WI38 (cell line): ENCODE measurements around the gene RUNX1.

Experiments used
- H3K4me3 ChIP-seq: 2 replicates; pipeline ENCODE4 v1.5.1; 2011; ENCODE audit warnings: low read depth, mild to moderate bottlenecking, control low read depth, low read length
- CTCF ChIP-seq: IDR thresholded peaks from 2 replicates; pipeline ENCODE4 v1.5.1; 2012; ENCODE audit warnings: low read depth, mild to moderate bottlenecking, control low read depth, low read length

RUNX1 gene

GRCh38 chr21:34913811-34914210 lies 135.3 kb downstream of the RUNX1 start:
- H3K4me3 ChIP-seq: no peak overlapping the region
- TF ChIP-seq CTCF: no peak

DNA sequence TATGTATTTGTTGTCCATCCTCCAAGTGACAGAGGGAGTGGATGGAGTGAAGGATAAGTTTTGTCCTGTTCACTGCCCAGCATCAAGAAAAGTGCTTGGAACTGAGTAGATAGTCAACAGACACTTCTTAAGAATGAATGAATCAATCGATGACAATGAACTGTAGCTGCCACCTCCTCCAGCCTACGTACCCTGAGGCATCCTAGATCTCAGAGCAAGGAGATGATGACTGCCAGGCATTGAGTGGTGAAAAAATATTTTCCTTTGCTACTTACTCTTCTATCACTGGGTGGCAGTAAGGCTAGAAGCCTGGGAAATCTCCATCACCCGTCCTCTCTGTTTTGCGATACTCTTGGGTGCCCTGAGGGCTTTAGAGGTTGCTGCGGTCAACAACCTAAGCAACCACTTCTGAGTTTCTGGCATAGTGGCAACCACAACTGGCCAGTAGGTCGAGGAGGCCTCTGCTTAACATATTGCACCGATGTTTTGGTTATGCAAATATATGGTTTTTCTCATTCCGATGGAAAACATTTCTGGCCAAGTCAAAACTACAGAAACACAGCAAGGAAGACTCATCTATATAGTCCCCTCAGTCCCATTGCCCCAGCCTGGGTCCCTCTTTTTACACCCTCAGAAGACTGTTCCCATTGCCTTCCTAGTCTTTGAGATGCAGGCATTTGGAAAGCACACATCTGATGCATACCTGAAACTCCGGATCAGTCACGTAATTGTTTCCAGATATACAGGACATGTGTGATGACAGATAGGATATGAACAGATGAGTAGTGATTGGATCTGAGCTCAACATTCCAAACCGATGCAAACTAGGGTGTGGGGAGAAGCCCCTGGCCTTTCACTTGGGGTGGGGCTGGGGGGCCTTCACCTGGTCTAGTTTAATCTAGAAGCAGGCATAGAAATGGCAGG lies 136.8 kb downstream of the RUNX1 start:
- TF ChIP-seq CTCF: no peak
- H3K4me3 ChIP-seq: no peak overlapping the region

GRCh38 chr21:34911360-34911759 lies 137.7 kb downstream of the RUNX1 start:
- no peak for TF ChIP-seq CTCF
- H3K4me3 ChIP-seq: no peak overlapping the region

DNA sequence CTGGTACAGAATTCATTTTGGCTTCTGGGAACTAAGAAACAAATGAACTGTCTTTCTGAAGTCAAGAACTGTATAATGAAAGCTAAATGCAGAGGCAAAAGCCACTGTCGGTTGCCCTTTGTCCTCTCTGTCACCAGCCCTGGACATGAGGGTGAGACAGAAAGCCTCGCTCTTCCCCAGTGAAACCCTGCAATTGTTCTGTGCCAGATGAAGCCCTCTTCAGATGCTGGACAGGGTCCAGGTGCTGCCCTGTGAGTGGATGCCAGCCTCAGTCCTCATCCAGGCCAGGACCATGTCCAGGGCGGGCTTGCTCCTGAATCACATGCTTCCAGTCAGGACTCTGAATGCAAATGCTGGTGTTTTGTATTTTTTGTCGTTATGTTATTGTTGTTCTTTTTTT lies 138.7 kb downstream of the RUNX1 start:
- no peak for TF ChIP-seq CTCF

DNA sequence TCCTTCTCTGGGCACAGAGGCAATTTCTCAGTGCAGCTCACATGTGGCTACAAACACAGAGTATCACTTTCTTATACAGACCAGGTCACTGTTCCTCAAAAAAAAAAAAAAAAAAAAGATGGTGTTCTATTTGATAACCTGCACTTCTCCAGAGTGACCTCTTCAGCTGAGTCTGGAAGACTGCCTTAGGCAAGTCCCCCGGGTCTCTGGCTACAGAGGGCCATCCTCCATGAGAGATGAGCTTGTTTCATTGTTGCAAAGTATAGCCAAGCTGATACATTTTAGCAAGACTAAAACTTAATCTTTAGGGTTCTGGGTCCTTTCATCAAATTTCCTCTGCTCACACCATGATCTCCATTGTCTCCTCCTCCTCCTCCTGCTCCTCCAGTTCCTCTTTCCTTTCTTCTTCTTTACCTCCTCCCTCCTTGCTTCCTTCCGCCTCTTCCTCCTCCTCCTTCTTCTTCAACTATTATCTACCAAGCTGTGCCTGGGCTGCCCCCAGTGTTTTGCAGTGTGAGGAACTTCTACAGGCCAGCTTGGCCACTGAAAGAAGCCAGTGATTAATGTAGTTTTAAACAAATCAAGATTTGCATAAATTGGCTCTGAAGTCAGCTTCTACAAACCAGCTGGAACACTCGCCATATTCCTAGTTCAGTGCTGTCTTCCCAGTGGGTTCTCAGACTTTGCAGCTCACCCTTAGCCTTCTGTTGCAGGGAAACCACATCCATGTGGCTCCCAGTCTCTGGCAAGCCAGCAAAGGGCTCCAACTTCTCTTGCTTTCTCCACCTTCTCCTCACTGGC lies 139.4 kb downstream of the RUNX1 start:
- no peak for TF ChIP-seq CTCF
- H3K4me3 ChIP-seq: no peak overlapping the region

More for the DNA sequence above, 138.7 kb downstream of the RUNX1 start:
- no peak overlapping the region for H3K4me3 ChIP-seq

DNA sequence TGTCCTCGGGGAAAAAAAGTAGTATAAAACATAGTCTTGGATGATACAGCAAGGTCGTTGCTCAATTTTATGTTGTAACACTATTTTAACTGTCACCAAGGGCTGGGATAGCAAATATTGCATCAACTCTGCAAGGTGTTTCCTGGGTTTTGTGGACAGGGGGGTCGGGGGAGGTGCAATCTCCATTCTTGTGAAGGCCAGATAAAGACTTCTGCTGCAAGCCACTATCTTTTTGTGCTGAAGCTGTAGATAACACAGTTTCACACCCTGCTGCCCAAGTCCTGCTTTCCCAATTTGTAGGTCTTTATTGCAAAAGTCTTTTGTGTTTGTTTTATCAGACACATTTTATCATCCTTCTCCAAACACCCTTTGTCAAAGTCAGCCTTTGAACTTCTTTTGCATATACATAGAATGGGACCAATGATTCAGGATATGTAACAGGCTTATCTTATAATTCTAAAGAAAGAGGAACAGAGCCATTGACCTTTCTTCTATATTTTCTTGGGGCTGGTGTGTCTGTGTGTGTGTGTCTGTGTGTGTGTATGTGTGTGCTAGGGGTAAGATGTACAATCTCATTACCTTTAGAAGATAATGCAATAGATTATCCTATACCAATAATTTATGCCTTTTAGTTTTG lies 140.6 kb downstream of the RUNX1 start:
- TF ChIP-seq CTCF: no peak
- no peak overlapping the region for H3K4me3 ChIP-seq
